HepG2 (cell line): ENCODE data around the gene TMEM14C. TPM values are rescaled to one million over a fixed set of nuclear protein-coding genes. Genes with fewer than 3 reads are reported as not detected.

Experiments used
- AFF4 ChIP-seq: sonication (generic); formaldehyde crosslinking; IDR thresholded peaks from 2 replicates; pipeline ENCODE4 v1.4.0; 2020; ENCODE audit warnings: missing genetic modification reagents
- ARNT2 ChIP-seq: sonication (generic); formaldehyde crosslinking; IDR thresholded peaks from 2 replicates; pipeline ENCODE4 v1.8.0; 2022; ENCODE audit warnings: mild to moderate bottlenecking, low read depth, missing genetic modification reagents, moderate library complexity
- ATF4 ChIP-seq, 2 experiments: fragments of 450-650 bp in 1 of 2; sonication (generic) in 1 of 2; formaldehyde crosslinking; IDR thresholded peaks; 2 replicates each; pipeline versions ENCODE4 v1.5.0 to v1.8.0; 2020 to 2022; ENCODE audit warnings: mild to moderate bottlenecking in 1 of 2, missing genetic modification reagents in 1 of 2
- CBX1 ChIP-seq: IDR thresholded peaks from one replicate; pipeline ENCODE4 v1.6.1; 2016; ENCODE audit warnings: antibody characterized with exemption, low read depth
- GFI1 ChIP-seq: sonication (generic); formaldehyde crosslinking; IDR thresholded peaks from 2 replicates; pipeline ENCODE4 v1.5.0; 2020; ENCODE audit warnings: missing genetic modification reagents, mild to moderate bottlenecking, borderline replicate concordance
- HOMEZ ChIP-seq: IDR thresholded peaks from 2 replicates; pipeline ENCODE4 v1.6.1; 2016; ENCODE audit warnings: low read depth
- KLF11 ChIP-seq: IDR thresholded peaks from 2 replicates; pipeline ENCODE4 v1.6.1; 2016; ENCODE audit warnings: missing compliant biosample characterization
- NR2F2 ChIP-seq: IDR thresholded peaks from 2 replicates; pipeline ENCODE4 v1.6.1; 2012; ENCODE audit warnings: low read depth, inconsistent platforms, borderline replicate concordance
- PPARG ChIP-seq: conservative IDR thresholded peaks from 2 replicates; pipeline ENCODE4 v1.6.1; 2016; ENCODE audit warnings: missing biosample characterization, missing genetic modification reagents
- SIN3A ChIP-seq: IDR thresholded peaks from 2 replicates; pipeline ENCODE4 v1.6.1; 2011; ENCODE audit warnings: low read depth, mild to moderate bottlenecking, control low read depth, low read length, borderline replicate concordance
- TSC22D2 ChIP-seq: sonication (generic); formaldehyde crosslinking; IDR thresholded peaks from 2 replicates; pipeline ENCODE4 v1.5.1; 2020; ENCODE audit warnings: missing genetic modification reagents, mild to moderate bottlenecking, borderline replicate concordance
- ZKSCAN1 ChIP-seq: fragments of 150-350 bp; IDR thresholded peaks from 2 replicates; pipeline ENCODE4 v1.6.1; 2014; ENCODE audit warnings: low read length
- ZNF251 ChIP-seq: sonication (generic); formaldehyde crosslinking; IDR thresholded peaks from 2 replicates; pipeline ENCODE4 v1.9.0; 2021; ENCODE audit warnings: mild to moderate bottlenecking, missing genetic modification reagents
- ZNF556 ChIP-seq: sonication (generic); formaldehyde crosslinking; IDR thresholded peaks from 2 replicates; pipeline ENCODE4 v1.4.0; 2020; ENCODE audit warnings: mild to moderate bottlenecking, missing genetic modification reagents, borderline replicate concordance
- ZNF577 ChIP-seq: sonication (generic); formaldehyde crosslinking; IDR thresholded peaks from 2 replicates; pipeline ENCODE4 v1.4.0; 2020; ENCODE audit warnings: mild to moderate bottlenecking, low read depth, missing genetic modification reagents, borderline replicate concordance
- ZNF605 ChIP-seq: sonication (generic); formaldehyde crosslinking; IDR thresholded peaks from 2 replicates; pipeline ENCODE4 v1.8.0; 2022; ENCODE audit warnings: mild to moderate bottlenecking, missing genetic modification reagents
- ZXDC ChIP-seq: sonication (generic); formaldehyde crosslinking; IDR thresholded peaks from 2 replicates; pipeline ENCODE4 v1.5.0; 2020; ENCODE audit warnings: mild to moderate bottlenecking, missing genetic modification reagents
- polyA plus RNA-seq, 8 experiments: library from polyadenylated mRNA; depleted of rRNA in 3 of 8; stranded (reverse) in 7 of 8; unstranded in 1 of 8; fragments of >200 nt; fragmentation: Illumina TruSeq in 4 of 8; extraction: Trizol in 4 of 8; gene quantifications; 2 replicates each; pipeline versions ENCODE4 v1.2.1 to v1.2.3, GENCODE V29; 2011 to 2016; ENCODE audit warnings: low read depth in 4 of 8, missing spikeins in 1 of 8, mixed read lengths in 1 of 8; ENCODE audit not compliant: insufficient read depth in 1 of 8
- total RNA-seq, 5 experiments: library from RNA; depleted of rRNA; stranded (reverse); fragments of >200 nt; fragmentation: Illumina TruSeq; extraction: Trizol; gene quantifications; 2 replicates each; pipeline ENCODE4 v1.2.3, GENCODE V29; 2016; ENCODE audit warnings: low read depth in 1 of 5

TMEM14C gene
- total and polyA plus RNA-seq, 2 of the 13 experiments (the other 11 are each of a cell fraction or from before 2014, with no cell fraction given), result 184 TPM

GRCh38 chr6:10720960-10721849 is 1.7 kb upstream of the TMEM14C start (continued):
- TF ChIP-seq ZNF577 (peak; percentile 84; the same call in 1 of the 2 replicates), PPARG (0 out of 2 replicates have a peak, but pooled peaks have one; percentile 19), SIN3A (peak; percentile 87), ZXDC (CRISPR knock-in tag) (0 out of 2 replicates have a peak, but pooled peaks have one; percentile 47), ZNF251 (0 out of 2 replicates have a peak, but pooled peaks have one; percentile 64), ATF4 (CRISPR knock-in tag; IDR thresholded peaks at IDR 0.05) (peak; percentile 62 to 64; a peak in 3 of 4 replicates), ZKSCAN1 (peak; percentile 69), ZNF556 (0 out of 2 replicates have a peak, but pooled peaks have one; percentile 60), ARNT2 (peak; percentile 75), CBX1 (peak; percentile 96), AFF4 (CRISPR knock-in tag) (peak; percentile 100), KLF11 (CRISPR knock-in tag) (peak; percentile 76; the same call in 1 of the 2 replicates), TSC22D2 (CRISPR knock-in tag) (0 out of 2 replicates have a peak, but pooled peaks have one; percentile 69), ZNF605 (CRISPR knock-in tag) (peak; percentile 78), NR2F2 (peak; percentile 37; the same call in 1 of the 2 replicates), GFI1 (CRISPR knock-in tag) (peak; percentile 56; the same call in 1 of the 2 replicates), HOMEZ (CRISPR knock-in tag) (peak; percentile 90)
